Measurements from ENCODE around the gene STARD13.

Gene STARD13

GRCh38 chr13:33109801-33110200, 175.8 kb downstream of the STARD13 start:
- no peaks in the 10 kb centered on the region for H3K9me3 ChIP-seq (ENCODE audit: severe bottlenecking)
- H3K36me3 ChIP-seq = no peaks in the 10 kb centered on the region
- DNase-seq = peak; percentile 19
- H3K27me3 ChIP-seq (ENCODE audit: insufficient read depth, low read depth, severe bottlenecking) = no peaks in the 10 kb centered on the region
- no peak overlapping the region for H3K4me3 ChIP-seq (ENCODE audit: low read depth, low read length)
- TF ChIP-seq CTCF (IDR thresholded peaks at IDR 0.05; ENCODE audit: low read depth, low read length) = peak; percentile 71
- H3K27ac ChIP-seq = no peak overlapping the region

- no peak overlapping the region for H3K4me3 ChIP-seq (ENCODE audit: low read depth, low read length)
- no peaks in the 10 kb centered on the region for H3K27me3 ChIP-seq (ENCODE audit: insufficient read depth, low read depth, severe bottlenecking)
- DNase-seq = no peak
- no peak overlapping the region for H3K27ac ChIP-seq
- no peak for TF ChIP-seq CTCF (IDR thresholded peaks at IDR 0.05; ENCODE audit: low read depth, low read length)
- no peaks in the 10 kb centered on the region for H3K36me3 ChIP-seq
- H3K9me3 ChIP-seq (ENCODE audit: severe bottlenecking) = no peaks in the 10 kb centered on the region
Measured at GRCh38 chr13:33109271-33109697, 176.3 kb downstream of the STARD13 start.

- no peak for TF ChIP-seq CTCF (IDR thresholded peaks at IDR 0.05; ENCODE audit: low read depth, low read length)
- H3K4me3 ChIP-seq (ENCODE audit: low read depth, low read length) = no peak overlapping the region
- H3K27ac ChIP-seq = no peak overlapping the region
- H3K9me3 ChIP-seq (ENCODE audit: severe bottlenecking) = no peaks in the 10 kb centered on the region
- H3K36me3 ChIP-seq = no peaks in the 10 kb centered on the region
- no peak for DNase-seq
- no peaks in the 10 kb centered on the region for H3K27me3 ChIP-seq (ENCODE audit: insufficient read depth, low read depth, severe bottlenecking)
Measured at GRCh38 chr13:33108620-33109019, 176.9 kb downstream of the STARD13 start.

GRCh38 chr13:33107361-33107760, 178.2 kb downstream of the STARD13 start:
- Histone ChIP-seq H3K27me3 (ENCODE audit: insufficient read depth, low read depth, severe bottlenecking) (no peaks in the 10 kb centered on the region), H3K36me3 (no peaks in the 10 kb centered on the region), H3K27ac (no peak overlapping the region), H3K4me3 (ENCODE audit: low read depth, low read length) (no peak overlapping the region), H3K9me3 (ENCODE audit: severe bottlenecking) (no peaks in the 10 kb centered on the region)
- DNase-seq = no peak
- no peak for TF ChIP-seq CTCF (IDR thresholded peaks at IDR 0.05; ENCODE audit: low read depth, low read length)

GRCh38 chr13:33106656-33107360, 178.7 kb downstream of the STARD13 start:
- H3K36me3 ChIP-seq = no peaks in the 10 kb centered on the region

More at GRCh38 chr13:33106656-33107360, 178.7 kb downstream of the STARD13 start:
- H3K27me3 ChIP-seq (ENCODE audit: insufficient read depth, low read depth, severe bottlenecking) = no peaks in the 10 kb centered on the region
- DNase-seq = no peak
- H3K9me3 ChIP-seq (ENCODE audit: severe bottlenecking) = no peaks in the 10 kb centered on the region
- H3K27ac ChIP-seq = no peak overlapping the region
- no peak overlapping the region for H3K4me3 ChIP-seq (ENCODE audit: low read depth, low read length)
- no peak for TF ChIP-seq CTCF (IDR thresholded peaks at IDR 0.05; ENCODE audit: low read depth, low read length)

Data from WERI-Rb-1 (cell line).